Hippocampal formation (tissue), 2 donors: ENCODE measurements around the gene SH3BP5.

ENCODE experiments used
- DNase-seq, 2 donors: peaks; one replicate each; lab custom pipeline; 2025; lab: John Stamatoyannopoulos, UW

The SH3BP5 gene

GRCh38 chr3:15205934-15206661, 126.3 kb downstream of the SH3BP5 start, which contains the start of gene CAPN7:
TSS of gene CAPN7 (plus strand) at chr3:15206246. CDS start at chr3:15206496, 250 bp downstream.
- no peak for DNase-seq

GRCh38 chr3:15205482-15205933, 126.9 kb downstream of the SH3BP5 start:
- DNase-seq: no peak
